HG02885 (cell line): ENCODE results near the gene INHBB.

Source experiments
- ATAC-seq: cut with Tn5 transposase; IDR thresholded peaks from one replicate; pipeline ENCODE4 v1.9.1; 2021; ENCODE audit warnings: mild to moderate bottlenecking; ENCODE audit not compliant: unreplicated experiment, poor library complexity

INHBB gene

GRCh38 chr2:120353931-120354330 is 8.0 kb downstream of the INHBB start:
- ATAC-seq, result no peak

- no peak for ATAC-seq
Measured at GRCh38 chr2:120354467-120354866, 8.5 kb downstream of the INHBB start.

- no peak for ATAC-seq
Measured at GRCh38 chr2:120354935-120355779, 9.2 kb downstream of the INHBB start.

- ATAC-seq, result no peak
Measured at GRCh38 chr2:120355780-120356266, 9.9 kb downstream of the INHBB start.

GRCh38 chr2:120357768-120358167 is 11.8 kb downstream of the INHBB start:
- ATAC-seq, result no peak

GRCh38 chr2:120358734-120359465 is 13.0 kb downstream of the INHBB start:
- no peak for ATAC-seq

- ATAC-seq, result no peak
Measured at GRCh38 chr2:120360307-120360855, 14.4 kb downstream of the INHBB start.

- no peak for ATAC-seq
Measured at GRCh38 chr2:120362926-120363325, 17.0 kb downstream of the INHBB start.

GRCh38 chr2:120365236-120365793 is 19.4 kb downstream of the INHBB start:
- ATAC-seq, result no peak

GRCh38 chr2:120366698-120367097 is 20.8 kb downstream of the INHBB start:
- no peak for ATAC-seq

- no peak for ATAC-seq
Measured at GRCh38 chr2:120367221-120367620, 21.3 kb downstream of the INHBB start.

GRCh38 chr2:120367649-120368048 is 21.7 kb downstream of the INHBB start:
- no peak for ATAC-seq

GRCh38 chr2:120368086-120368485 is 22.1 kb downstream of the INHBB start:
- ATAC-seq, result no peak

GRCh38 chr2:120369250-120369649 is 23.3 kb downstream of the INHBB start:
- no peak for ATAC-seq

- no peak for ATAC-seq
Measured at GRCh38 chr2:120371969-120372625, 26.2 kb downstream of the INHBB start.

- no peak for ATAC-seq
Measured at GRCh38 chr2:120372816-120373215, 26.9 kb downstream of the INHBB start.

GRCh38 chr2:120373424-120373823 is 27.5 kb downstream of the INHBB start:
- ATAC-seq, result no peak

- no peak for ATAC-seq
Measured at GRCh38 chr2:120374821-120375220, 28.9 kb downstream of the INHBB start.

GRCh38 chr2:120375251-120376020 is 29.5 kb downstream of the INHBB start:
- no peak for ATAC-seq

GRCh38 chr2:120376101-120376500 is 30.2 kb downstream of the INHBB start:
- no peak for ATAC-seq
